Measurements from ENCODE around the gene CMBL.
"Not testable (repeated sequence)": the region's sequence is repeated elsewhere in the genome, so short reads cannot be mapped to it uniquely, and the experiment has no call there.

CMBL gene

GRCh38 chr5:10283927-10284635, 23.6 kb downstream of the CMBL start:
- peak; percentile 82 to 92 for DNase-seq

GRCh38 chr5:10279925-10280720, 27.6 kb downstream of the CMBL start:
- DNase-seq, result no peak

- DNase-seq, result no peak
These were observed 28.4 kb downstream of the CMBL start for GRCh38 chr5:10279328-10279727.

- no peak for DNase-seq
These were observed 28.9 kb downstream of the CMBL start for GRCh38 chr5:10278658-10279279.

GRCh38 chr5:10277773-10278630, 29.7 kb downstream of the CMBL start:
- no peak for DNase-seq

GRCh38 chr5:10276691-10277090, 31.0 kb downstream of the CMBL start:
- no peak for DNase-seq

GRCh38 chr5:10275991-10276390, 31.7 kb downstream of the CMBL start:
- DNase-seq, result no peak

- no peak for DNase-seq
These were observed 32.2 kb downstream of the CMBL start for GRCh38 chr5:10275460-10275859.

GRCh38 chr5:10272875-10273209, 34.9 kb downstream of the CMBL start:
- not testable (repeated sequence) for DNase-seq

GRCh38 chr5:10272053-10272874, 35.4 kb downstream of the CMBL start:
- no peak for DNase-seq

GRCh38 chr5:10268100-10268499, 39.6 kb downstream of the CMBL start:
- no peak for DNase-seq

GRCh38 chr5:10266839-10267238, 40.9 kb downstream of the CMBL start:
- DNase-seq, result no peak

- DNase-seq, result no peak
These were observed 41.6 kb downstream of the CMBL start for GRCh38 chr5:10266137-10266536.

- DNase-seq, result no peak
These were observed 42.2 kb downstream of the CMBL start for GRCh38 chr5:10265245-10266109.

- no peak for DNase-seq
These were observed 43.1 kb downstream of the CMBL start for GRCh38 chr5:10264604-10265003.

- no peak for DNase-seq
These were observed 44.7 kb downstream of the CMBL start for GRCh38 chr5:10262995-10263394.

GRCh38 chr5:10262121-10262774, 45.5 kb downstream of the CMBL start:
- no peak for DNase-seq

- DNase-seq, result no peak
These were observed 46.6 kb downstream of the CMBL start for GRCh38 chr5:10261065-10261464.

- no peak for DNase-seq
These were observed 47.8 kb downstream of the CMBL start for GRCh38 chr5:10259899-10260298.

GRCh38 chr5:10257870-10258269, 49.8 kb downstream of the CMBL start:
- no peak for DNase-seq

GRCh38 chr5:10254686-10255085, 53.0 kb downstream of the CMBL start:
- DNase-seq, result no peak

All from NCI-H446 (cell line).